ACHN (cell line): Measurements from ENCODE around the gene KRTAP19-1.
A peak's percentile ranks its signal among the peaks of the same experiment; 100 is the strongest.
"Not testable (repeated sequence)": the region's sequence is repeated elsewhere in the genome, so short reads cannot be mapped to it uniquely, and the experiment has no call there.

ENCODE experiments used
- DNase-seq: peaks from one replicate; pipeline ENCODE4 v3.0.0-alpha.2; 2015
- in situ Hi-C: cut with HindIII; loops from 2 replicates; pipeline ENCODE4 v1.10.0; 2017; ENCODE audit warnings: low sequenced_read_pairs, low pct_ligation_motif_present, low pct_unique_long_range_greater_than_20kb

The KRTAP19-1 gene

GRCh38 chr21:30480145-30480544 is at the start of gene KRTAP19-1:
Gene KRTAP19-1, minus strand, starts transcription at chr21:30480367. Its CDS starts 50 bp downstream, at chr21:30480317.
- DNase-seq, result no peak
- in situ Hi-C loops, result no loop called here

DNA sequence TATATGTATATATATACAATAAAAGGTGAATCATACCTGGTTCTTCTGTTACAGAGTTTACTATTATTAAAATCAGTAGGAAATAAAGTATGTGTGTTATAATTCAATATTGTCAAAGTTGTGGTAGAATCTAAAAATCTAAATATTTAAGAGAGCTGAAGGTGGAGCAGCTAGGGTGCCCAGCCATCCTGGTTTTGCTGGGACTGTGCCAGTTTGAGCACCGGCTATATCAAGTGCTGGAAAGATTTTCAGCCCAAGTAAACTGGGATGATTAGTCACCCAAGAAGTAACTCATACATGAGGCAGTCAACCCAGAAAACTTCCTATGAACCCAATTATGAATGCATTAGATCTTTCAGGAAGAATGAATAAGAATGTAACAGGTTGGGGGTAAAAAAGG is 38.7 kb upstream of the KRTAP19-1 start:
- in situ Hi-C loops, result no loop called here

GRCh38 chr21:30515681-30516080 is 35.5 kb upstream of the KRTAP19-1 start:
- in situ Hi-C loops, result no loop called here
- DNase-seq, result no peak

More for the DNA sequence above, 38.7 kb upstream of the KRTAP19-1 start:
- DNase-seq, result no peak

GRCh38 chr21:30505621-30506205 is 25.5 kb upstream of the KRTAP19-1 start:
- peak; percentile 1 for DNase-seq
- in situ Hi-C loops, result not testable (repeated sequence)

- no peak for DNase-seq
- in situ Hi-C loops, result no loop called here
These were observed 21.9 kb upstream of the KRTAP19-1 start, which contains the start of gene KRTAP19-5 for GRCh38 chr21:30502041-30502440. Gene KRTAP19-5, minus strand, starts transcription at chr21:30502141. Its CDS starts 51 bp downstream, at chr21:30502090.

DNA sequence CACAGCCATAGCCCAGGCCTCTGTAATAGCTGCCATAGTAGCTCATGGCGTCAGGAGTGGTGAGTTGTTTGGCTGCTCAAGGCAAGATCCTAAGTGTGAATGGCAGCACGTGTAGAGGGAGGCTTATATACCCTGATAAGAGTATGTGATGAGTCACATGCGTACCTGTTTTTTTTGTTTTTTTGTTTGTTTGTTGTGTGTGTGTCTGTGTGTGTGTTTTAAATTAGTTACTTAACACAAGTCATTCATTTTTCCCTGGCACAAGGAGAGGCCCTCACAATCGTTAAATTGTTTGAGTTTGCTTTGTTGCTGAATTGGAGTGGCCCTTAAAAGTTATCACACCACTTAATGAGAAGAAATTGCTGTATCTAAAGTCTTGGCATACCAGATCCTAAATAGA is 16.9 kb upstream of the KRTAP19-1 start, which contains the start of gene KRTAP19-4:
Gene KRTAP19-4, minus strand, starts transcription at position 101 of the 400 bp plus-strand sequence. Its CDS starts 55 bp downstream, at position 46.
- DNase-seq, result no peak
- in situ Hi-C loops, result no loop called here

DNA sequence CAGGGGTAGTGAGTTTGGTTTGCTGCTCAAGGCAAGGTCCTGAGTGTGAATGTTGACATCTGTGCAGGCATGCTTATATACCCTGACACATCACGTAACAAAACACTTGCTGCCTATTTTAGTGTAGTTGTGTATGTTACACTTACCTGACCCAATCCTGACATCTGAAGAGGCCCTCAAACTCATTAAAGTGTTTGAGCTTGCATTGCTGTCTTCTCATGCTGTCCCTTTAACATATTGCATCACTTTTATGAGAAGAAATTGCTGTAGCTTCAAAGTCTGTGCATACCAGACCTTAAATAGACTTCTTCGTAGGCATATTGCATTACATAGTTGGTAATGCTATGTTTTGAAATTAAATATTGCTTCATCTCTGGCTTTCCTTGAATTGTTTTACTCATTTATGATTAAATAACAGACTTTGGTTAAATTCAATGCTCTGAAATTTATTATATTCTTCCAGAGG is 11.8 kb upstream of the KRTAP19-1 start, which contains the start of gene KRTAP19-3:
Gene KRTAP19-3, minus strand, starts transcription at position 51 of the 466 bp plus-strand sequence. CDS start 56 bp downstream, outside the sequence.
- in situ Hi-C loops, result no loop called here
- no peak for DNase-seq

DNA sequence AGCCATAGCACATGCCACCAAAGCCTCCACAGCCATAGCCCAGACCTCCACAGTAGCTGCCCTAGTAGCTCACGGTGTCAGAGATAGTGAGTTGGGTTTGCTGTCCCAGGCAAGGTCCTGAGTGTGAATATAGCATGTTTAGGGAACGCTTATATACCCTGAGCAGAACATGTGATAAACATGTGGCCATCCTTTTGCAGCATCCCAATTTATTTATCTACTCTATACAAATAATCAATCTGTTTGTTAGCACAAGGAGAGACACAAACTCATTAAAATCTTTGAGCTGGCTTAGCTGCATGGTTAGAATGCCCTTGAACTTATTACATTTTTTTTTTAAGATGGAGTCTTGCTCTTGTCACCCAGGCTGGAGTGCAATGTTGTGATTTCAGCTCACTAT is 7.2 kb upstream of the KRTAP19-1 start, which contains the start of gene KRTAP19-2:
Gene KRTAP19-2, minus strand, starts transcription at position 101 of the 400 bp plus-strand sequence. Its CDS starts 88 bp downstream, at position 13.
- DNase-seq, result no peak
- in situ Hi-C loops, result no loop called here

GRCh38 chr21:30486180-30486579 is 6.0 kb upstream of the KRTAP19-1 start:
- DNase-seq, result no peak
- in situ Hi-C loops, result no loop called here

DNA sequence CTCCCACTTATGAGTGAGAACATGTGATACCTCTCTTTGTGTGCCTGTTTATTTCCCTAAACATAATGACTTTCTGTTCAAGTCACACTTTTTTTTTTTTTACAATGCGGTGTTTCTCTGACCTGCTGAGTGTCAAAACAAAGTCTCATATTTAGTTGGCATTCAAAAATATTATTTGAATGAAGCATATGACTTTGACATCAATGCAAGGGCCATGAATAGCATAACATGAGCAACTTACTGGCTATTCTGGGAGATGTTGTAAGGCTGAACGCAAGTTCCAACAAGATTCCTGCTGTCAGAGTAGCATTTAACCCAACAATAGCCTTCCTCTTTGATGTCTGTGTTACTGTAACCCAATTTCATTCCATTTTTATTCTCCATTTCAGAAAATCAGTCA is 2.0 kb upstream of the KRTAP19-1 start:
- in situ Hi-C loops, result no loop called here

DNA sequence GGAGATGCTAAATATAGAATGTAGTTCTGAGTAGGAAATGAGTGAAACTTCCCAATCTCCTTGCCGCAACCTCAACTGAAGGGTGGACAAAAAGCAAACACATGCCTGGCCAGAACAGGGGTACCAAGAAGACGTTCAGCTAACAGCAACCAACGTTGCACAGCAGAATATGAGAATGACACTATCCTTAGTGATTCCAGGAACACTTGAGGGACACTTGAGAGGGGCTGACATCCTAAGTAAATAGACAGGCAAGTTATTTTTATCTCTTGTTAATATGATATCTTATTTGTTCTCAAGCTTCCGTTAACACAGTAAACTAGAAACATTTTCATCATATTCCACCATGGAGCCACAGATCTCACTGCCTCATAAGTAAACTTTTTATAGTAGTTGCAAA is 908 bp downstream of the KRTAP19-1 start:
- in situ Hi-C loops, result no loop called here
- DNase-seq, result no peak

More for the DNA sequence above, 2.0 kb upstream of the KRTAP19-1 start:
- no peak for DNase-seq

DNA sequence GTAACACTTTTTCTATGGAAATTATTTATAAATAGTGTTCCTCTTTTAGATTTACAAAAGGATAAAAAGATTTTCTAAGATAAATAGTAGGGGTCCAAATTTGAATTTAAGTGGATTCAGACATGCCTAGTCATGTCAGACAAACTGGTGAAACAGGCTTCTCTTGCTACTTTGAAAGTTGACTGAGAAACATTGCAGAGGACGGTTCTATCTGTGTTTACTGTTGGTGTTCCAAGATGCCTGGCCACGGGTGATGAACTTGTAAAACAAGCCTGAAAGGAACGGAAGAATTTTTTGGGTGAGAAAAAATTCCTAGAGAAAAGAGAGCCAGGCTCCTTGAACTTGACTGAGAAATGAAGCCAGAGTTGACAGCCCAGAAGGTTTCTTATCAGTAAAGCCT is 2.2 kb downstream of the KRTAP19-1 start:
- DNase-seq, result no peak
- in situ Hi-C loops, result no loop called here

- DNase-seq, result no peak
- in situ Hi-C loops, result no loop called here
These were observed 11.1 kb downstream of the KRTAP19-1 start for GRCh38 chr21:30468900-30469714.

GRCh38 chr21:30463713-30464112 is 16.5 kb downstream of the KRTAP19-1 start:
- peak; percentile 25 for DNase-seq
- in situ Hi-C loops, result no loop called here

GRCh38 chr21:30448514-30448913 is 31.7 kb downstream of the KRTAP19-1 start:
- in situ Hi-C loops, result no loop called here
- DNase-seq, result no peak

- DNase-seq, result no peak
- in situ Hi-C loops, result no loop called here
These were observed 33.1 kb downstream of the KRTAP19-1 start for GRCh38 chr21:30447056-30447455.

DNA sequence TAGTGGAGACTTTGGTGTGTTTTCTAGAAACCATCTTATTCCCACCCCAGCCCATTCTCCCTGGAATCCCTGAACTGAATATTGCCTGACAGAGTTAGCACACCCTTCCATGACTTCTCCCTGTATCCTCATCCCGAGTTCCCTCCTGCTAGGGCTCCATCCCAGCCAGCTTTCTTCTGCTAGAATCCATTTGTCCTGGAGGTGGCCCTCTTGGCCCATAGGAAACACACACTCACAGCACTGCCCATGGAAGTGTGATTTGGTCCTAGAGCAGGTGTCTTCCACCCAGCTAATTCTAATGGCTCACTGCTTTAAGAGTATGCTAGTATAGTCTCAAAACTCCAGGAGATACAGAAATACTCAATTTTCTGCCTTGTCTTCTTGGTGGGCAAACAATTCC is 36.0 kb downstream of the KRTAP19-1 start:
- in situ Hi-C loops, result no loop called here

GRCh38 chr21:30443226-30443625 is 36.9 kb downstream of the KRTAP19-1 start:
- DNase-seq, result no peak
- in situ Hi-C loops, result no loop called here

More for the DNA sequence above, 36.0 kb downstream of the KRTAP19-1 start:
- no peak for DNase-seq

- no peak for DNase-seq
- in situ Hi-C loops, result no loop called here
These were observed 40.2 kb downstream of the KRTAP19-1 start, which contains the start of gene KRTAP15-1 for GRCh38 chr21:30439975-30440374. Gene KRTAP15-1, plus strand, starts transcription at chr21:30440275. Its CDS starts 53 bp downstream, at chr21:30440328.
